ENCODE data around the gene KIT.

GRCh38 chr4:54726907-54727306 lies 69.2 kb downstream of the KIT start:
- TF ChIP-seq CTCF (IDR thresholded peaks at IDR 0.05 in 2 of 3, conservative IDR thresholded peaks at IDR 0.05 in 1 of 3; ENCODE audit: borderline replicate concordance in 1 of 3, insufficient read depth in 1 of 3, low read depth in 2 of 3, low read length in 2 of 3): no peak
- TF ChIP-seq POLR2A (IDR thresholded peaks at IDR 0.05; ENCODE audit: borderline replicate concordance, extremely low read depth, insufficient read depth, insufficient read length): no peak

All from HCT116 (cell line).